Liver (tissue), 9 donors: Measurements from ENCODE around the gene ADGRF5. TPM values are rescaled to one million over a fixed set of nuclear protein-coding genes. Genes with fewer than 3 reads are reported as not detected.

Experiments used
- DNase-seq: peaks from one replicate; pipeline ENCODE4 v3.0.0-alpha.2; 2017; ENCODE audit warnings: low spot score
- H3K27ac ChIP-seq, 2 donors: one replicate each; pipeline ENCODE4 v1.7.0; 2013; ENCODE audit warnings: inconsistent platforms in 2 of 2, low read length in 2 of 2, control low read depth in 1 of 2, low read depth in 1 of 2, mild to moderate bottlenecking in 1 of 2
- H3K27me3 ChIP-seq, 4 donors: one replicate each; pipeline versions ENCODE4 v1.6.1 to v1.7.0; 2013; ENCODE audit warnings: low read length in 3 of 4, inconsistent platforms in 1 of 4, mild to moderate bottlenecking in 1 of 4, moderate library complexity in 1 of 4; ENCODE audit not compliant: control insufficient read depth in 4 of 4, insufficient read depth in 4 of 4
- H3K36me3 ChIP-seq, 4 donors: one replicate each; pipeline versions ENCODE4 v1.6.1 to v1.7.0; 2013; ENCODE audit warnings: low read length in 3 of 4, mild to moderate bottlenecking in 3 of 4, low read depth in 1 of 4, moderate library complexity in 1 of 4; ENCODE audit not compliant: control insufficient read depth in 4 of 4, insufficient read depth in 3 of 4
- H3K4me1 ChIP-seq, 4 donors: one replicate each; pipeline versions ENCODE4 v1.6.1 to v1.7.0; 2013; ENCODE audit warnings: low read length in 3 of 4, mild to moderate bottlenecking in 3 of 4, moderate library complexity in 1 of 4; ENCODE audit not compliant: control insufficient read depth in 4 of 4, insufficient read depth in 4 of 4
- H3K4me3 ChIP-seq, 3 donors: one replicate each; pipeline versions ENCODE4 v1.6.1 to v1.7.0; 2013; ENCODE audit warnings: low read length in 3 of 3, control low read depth in 1 of 3, low read depth in 1 of 3, mild to moderate bottlenecking in 1 of 3
- H3K9ac ChIP-seq, 2 donors: one replicate each; pipeline ENCODE4 v1.7.0; 2013; ENCODE audit warnings: low read length in 2 of 2, mild to moderate bottlenecking in 2 of 2, moderate library complexity in 2 of 2, control low read depth in 1 of 2, low read depth in 1 of 2
- H3K9me3 ChIP-seq, 4 donors: one replicate each; pipeline versions ENCODE4 v1.6.1 to v1.7.0; 2013; ENCODE audit warnings: low read length in 3 of 4; ENCODE audit not compliant: control insufficient read depth in 4 of 4
- ATF3 ChIP-seq: IDR thresholded peaks from 2 replicates; pipeline ENCODE4 v1.6.1; 2016; ENCODE audit warnings: antibody characterized with exemption
- FOXA1 ChIP-seq: IDR thresholded peaks from 2 replicates; pipeline ENCODE4 v1.6.1; 2016; ENCODE audit warnings: antibody characterized with exemption
- FOXA2 ChIP-seq: IDR thresholded peaks from 2 replicates; pipeline ENCODE4 v1.6.1; 2016; ENCODE audit warnings: antibody characterized with exemption
- GABPA ChIP-seq, 2 donors: IDR thresholded peaks in 1 of 2; conservative IDR thresholded peaks in 1 of 2; 2 replicates each; pipeline ENCODE4 v1.6.1; 2016; ENCODE audit warnings: antibody characterized with exemption in 2 of 2, mild to moderate bottlenecking in 1 of 2, moderate library complexity in 1 of 2
- HNF4A ChIP-seq, 2 donors: conservative IDR thresholded peaks; 2 replicates each; pipeline ENCODE4 v1.6.1; 2016; ENCODE audit warnings: antibody characterized with exemption in 2 of 2, mild to moderate bottlenecking in 2 of 2
- HNF4G ChIP-seq: IDR thresholded peaks from 2 replicates; pipeline ENCODE4 v1.6.1; 2016; ENCODE audit warnings: antibody characterized with exemption
- JUND ChIP-seq, 2 donors: IDR thresholded peaks; 2 replicates each; pipeline ENCODE4 v1.6.1; 2016; ENCODE audit warnings: antibody characterized with exemption in 2 of 2
- NR2F2 ChIP-seq: IDR thresholded peaks from 2 replicates; pipeline ENCODE4 v1.6.1; 2016; ENCODE audit warnings: antibody characterized with exemption
- TAF1 ChIP-seq: conservative IDR thresholded peaks from 2 replicates; pipeline ENCODE4 v1.6.1; 2016; ENCODE audit warnings: antibody characterized with exemption, mild to moderate bottlenecking
- ZBTB33 ChIP-seq: IDR thresholded peaks from 2 replicates; pipeline ENCODE4 v1.6.1; 2016; ENCODE audit warnings: antibody characterized with exemption
- WGBS: extraction: QIAGEN DNeasy Blood & Tissue Kit; methylation state at CpG from one replicate; pipeline ENCODE4 v1.1.7; 2013; 5-methylcytosine and 5-hydroxymethylcytosine counted together
- polyA plus RNA-seq, 2 donors: library from polyadenylated mRNA; stranded (reverse) in 1 of 2; unstranded in 1 of 2; fragments of 200-250 nt in 1 of 2; fragments of >200 nt in 1 of 2; fragmentation: Nextera tagmentation in 1 of 2; extraction: Ambion mirVana in 1 of 2; gene quantifications; one replicate each; pipeline versions ENCODE4 v1.2.1 to v1.2.3, GENCODE V29; 2013 to 2015
- total RNA-seq, 2 donors: library from RNA; depleted of rRNA; stranded (reverse); fragments of >200 nt; gene quantifications; one replicate each; pipeline ENCODE4 v1.2.3, GENCODE V29; 2014
- TF ChIP-seq, protein P1 (sequence below): IDR thresholded peaks from 2 replicates; pipeline ENCODE4 v1.6.1; 2016; ENCODE audit warnings: antibody characterized with exemption, mild to moderate bottlenecking
- TF ChIP-seq, protein P2 (sequence below): fragments of 150-350 bp; IDR thresholded peaks from 2 replicates; pipeline ENCODE4 v1.5.1; 2017; ENCODE audit warnings: improper control_type of control experiment, low read depth, low read length; ENCODE audit not compliant: missing input control
- donor health status: healthy.
- donor health status: healthy.
- donor health status: healthy.
- donor health status: healthy.
- donor health status: healthy.

The ADGRF5 gene
- total and polyA plus RNA-seq, 4 donors = 4.9 to 19.9 (median 7.4) TPM

DNA sequence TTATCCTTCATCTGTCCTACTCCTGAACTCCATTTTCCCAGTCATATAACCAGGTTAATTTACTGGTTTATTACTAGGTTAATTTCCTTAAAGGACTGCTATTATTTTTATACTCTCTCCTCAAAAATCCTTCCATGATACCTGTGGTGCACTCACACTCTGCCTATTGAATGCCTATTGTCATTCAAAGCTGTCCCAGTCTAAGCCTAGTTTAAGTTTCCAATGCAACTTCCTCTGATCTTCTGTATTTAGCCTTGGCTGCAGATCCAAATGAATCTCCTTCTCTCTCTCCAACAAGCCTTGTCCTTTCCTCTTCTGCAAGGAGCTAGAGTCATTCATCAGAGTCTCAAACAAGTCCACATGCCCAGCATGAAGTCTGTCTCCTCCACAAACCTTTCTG is 41.3 kb upstream of the ADGRF5 start:
- no peak for DNase-seq
- H3K27me3 ChIP-seq = no peaks in the 10 kb centered on the region
- no peaks in the 10 kb centered on the region for H3K4me1 ChIP-seq
- no peak overlapping the region for H3K9ac ChIP-seq
- H3K9me3 ChIP-seq = no peaks in the 10 kb centered on the region
- H3K36me3 ChIP-seq = no peaks in the 10 kb centered on the region
- H3K27ac ChIP-seq = no peak overlapping the region
- no peak overlapping the region for H3K4me3 ChIP-seq
- TF ChIP-seq, protein P1, sequence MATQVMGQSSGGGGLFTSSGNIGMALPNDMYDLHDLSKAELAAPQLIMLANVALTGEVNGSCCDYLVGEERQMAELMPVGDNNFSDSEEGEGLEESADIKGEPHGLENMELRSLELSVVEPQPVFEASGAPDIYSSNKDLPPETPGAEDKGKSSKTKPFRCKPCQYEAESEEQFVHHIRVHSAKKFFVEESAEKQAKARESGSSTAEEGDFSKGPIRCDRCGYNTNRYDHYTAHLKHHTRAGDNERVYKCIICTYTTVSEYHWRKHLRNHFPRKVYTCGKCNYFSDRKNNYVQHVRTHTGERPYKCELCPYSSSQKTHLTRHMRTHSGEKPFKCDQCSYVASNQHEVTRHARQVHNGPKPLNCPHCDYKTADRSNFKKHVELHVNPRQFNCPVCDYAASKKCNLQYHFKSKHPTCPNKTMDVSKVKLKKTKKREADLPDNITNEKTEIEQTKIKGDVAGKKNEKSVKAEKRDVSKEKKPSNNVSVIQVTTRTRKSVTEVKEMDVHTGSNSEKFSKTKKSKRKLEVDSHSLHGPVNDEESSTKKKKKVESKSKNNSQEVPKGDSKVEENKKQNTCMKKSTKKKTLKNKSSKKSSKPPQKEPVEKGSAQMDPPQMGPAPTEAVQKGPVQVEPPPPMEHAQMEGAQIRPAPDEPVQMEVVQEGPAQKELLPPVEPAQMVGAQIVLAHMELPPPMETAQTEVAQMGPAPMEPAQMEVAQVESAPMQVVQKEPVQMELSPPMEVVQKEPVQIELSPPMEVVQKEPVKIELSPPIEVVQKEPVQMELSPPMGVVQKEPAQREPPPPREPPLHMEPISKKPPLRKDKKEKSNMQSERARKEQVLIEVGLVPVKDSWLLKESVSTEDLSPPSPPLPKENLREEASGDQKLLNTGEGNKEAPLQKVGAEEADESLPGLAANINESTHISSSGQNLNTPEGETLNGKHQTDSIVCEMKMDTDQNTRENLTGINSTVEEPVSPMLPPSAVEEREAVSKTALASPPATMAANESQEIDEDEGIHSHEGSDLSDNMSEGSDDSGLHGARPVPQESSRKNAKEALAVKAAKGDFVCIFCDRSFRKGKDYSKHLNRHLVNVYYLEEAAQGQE = no peak
- TF ChIP-seq ATF3 = no peak
- TF ChIP-seq, protein P2, sequence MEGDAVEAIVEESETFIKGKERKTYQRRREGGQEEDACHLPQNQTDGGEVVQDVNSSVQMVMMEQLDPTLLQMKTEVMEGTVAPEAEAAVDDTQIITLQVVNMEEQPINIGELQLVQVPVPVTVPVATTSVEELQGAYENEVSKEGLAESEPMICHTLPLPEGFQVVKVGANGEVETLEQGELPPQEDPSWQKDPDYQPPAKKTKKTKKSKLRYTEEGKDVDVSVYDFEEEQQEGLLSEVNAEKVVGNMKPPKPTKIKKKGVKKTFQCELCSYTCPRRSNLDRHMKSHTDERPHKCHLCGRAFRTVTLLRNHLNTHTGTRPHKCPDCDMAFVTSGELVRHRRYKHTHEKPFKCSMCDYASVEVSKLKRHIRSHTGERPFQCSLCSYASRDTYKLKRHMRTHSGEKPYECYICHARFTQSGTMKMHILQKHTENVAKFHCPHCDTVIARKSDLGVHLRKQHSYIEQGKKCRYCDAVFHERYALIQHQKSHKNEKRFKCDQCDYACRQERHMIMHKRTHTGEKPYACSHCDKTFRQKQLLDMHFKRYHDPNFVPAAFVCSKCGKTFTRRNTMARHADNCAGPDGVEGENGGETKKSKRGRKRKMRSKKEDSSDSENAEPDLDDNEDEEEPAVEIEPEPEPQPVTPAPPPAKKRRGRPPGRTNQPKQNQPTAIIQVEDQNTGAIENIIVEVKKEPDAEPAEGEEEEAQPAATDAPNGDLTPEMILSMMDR = no peak
- TF ChIP-seq ZBTB33 = no peak
- no peak for TF ChIP-seq NR2F2
- no peak for TF ChIP-seq GABPA (IDR thresholded peaks at IDR 0.05 in 1 of 2, conservative IDR thresholded peaks at IDR 0.05 in 1 of 2)
- TF ChIP-seq HNF4G = no peak
- TF ChIP-seq FOXA1 = no peak

GRCh38 chr6:46961711-46962110 is 40.0 kb upstream of the ADGRF5 start:
- H3K4me1 ChIP-seq = no peaks in the 10 kb centered on the region
- 80% methylated on average over 5 of the region's 5 CpGs for WGBS
- no peak overlapping the region for H3K4me3 ChIP-seq
- H3K9me3 ChIP-seq = peaks cover 0 to 3% (median 0%) of the 10 kb centered on the region in 4 donors
- TF ChIP-seq JUND (IDR thresholded peaks at IDR 0.05) (no peak), HNF4A (conservative IDR thresholded peaks at IDR 0.05) (no peak), TAF1 (no peak), HNF4G (no peak), FOXA2 (no peak)
- TF ChIP-seq, protein P1 = no peak
- TF ChIP-seq, protein P2 = no peak
- no peak overlapping the region for H3K9ac ChIP-seq
- no peaks in the 10 kb centered on the region for H3K27me3 ChIP-seq
- H3K27ac ChIP-seq = no peak overlapping the region
- no peaks in the 10 kb centered on the region for H3K36me3 ChIP-seq
- no peak for DNase-seq
